Ovary (tissue), 3 donors: ENCODE measurements around the gene AOAH.

ENCODE experiments used
- POLR2A ChIP-seq: fragments of 450-650 bp; IDR thresholded peaks from one replicate; pipeline ENCODE4 v1.6.1; 2017; ENCODE audit warnings: antibody characterized with exemption, mild to moderate bottlenecking, moderate library complexity
- TF ChIP-seq, protein P1 (sequence below), 3 donors: fragments of 450-650 bp in 2 of 3; fragments of 200-600 bp in 1 of 3; IDR thresholded peaks; one replicate each; pipeline versions ENCODE4 v1.5.1 to v1.8.0; 2016 to 2022; ENCODE audit warnings: antibody characterized with exemption in 3 of 3, mild to moderate bottlenecking in 1 of 3
- donor health status: DM: no; HTN: no; CAD: no.

GRCh38 chr7:36653008-36653662 is 71.2 kb downstream of the AOAH start:
- TF ChIP-seq, protein P1, sequence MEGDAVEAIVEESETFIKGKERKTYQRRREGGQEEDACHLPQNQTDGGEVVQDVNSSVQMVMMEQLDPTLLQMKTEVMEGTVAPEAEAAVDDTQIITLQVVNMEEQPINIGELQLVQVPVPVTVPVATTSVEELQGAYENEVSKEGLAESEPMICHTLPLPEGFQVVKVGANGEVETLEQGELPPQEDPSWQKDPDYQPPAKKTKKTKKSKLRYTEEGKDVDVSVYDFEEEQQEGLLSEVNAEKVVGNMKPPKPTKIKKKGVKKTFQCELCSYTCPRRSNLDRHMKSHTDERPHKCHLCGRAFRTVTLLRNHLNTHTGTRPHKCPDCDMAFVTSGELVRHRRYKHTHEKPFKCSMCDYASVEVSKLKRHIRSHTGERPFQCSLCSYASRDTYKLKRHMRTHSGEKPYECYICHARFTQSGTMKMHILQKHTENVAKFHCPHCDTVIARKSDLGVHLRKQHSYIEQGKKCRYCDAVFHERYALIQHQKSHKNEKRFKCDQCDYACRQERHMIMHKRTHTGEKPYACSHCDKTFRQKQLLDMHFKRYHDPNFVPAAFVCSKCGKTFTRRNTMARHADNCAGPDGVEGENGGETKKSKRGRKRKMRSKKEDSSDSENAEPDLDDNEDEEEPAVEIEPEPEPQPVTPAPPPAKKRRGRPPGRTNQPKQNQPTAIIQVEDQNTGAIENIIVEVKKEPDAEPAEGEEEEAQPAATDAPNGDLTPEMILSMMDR (IDR thresholded peaks at IDR 0.05) = no peak
- no peak for TF ChIP-seq POLR2A
